HCT116 (cell line): Measurements from ENCODE around the gene CYB561D1.

Source experiments
- CEBPB ChIP-seq: IDR thresholded peaks from 2 replicates; pipeline ENCODE4 v1.6.1; 2012; ENCODE audit warnings: low read depth
- EZH2 ChIP-seq: fragments of 200-600 bp; sonication (generic); IDR thresholded peaks from 2 replicates; pipeline ENCODE4 v1.6.1; 2017; ENCODE audit warnings: antibody characterized with exemption, mixed run types
- EZH2phosphoT487 ChIP-seq: fragments of 200-600 bp; IDR thresholded peaks from 2 replicates; pipeline ENCODE4 v1.6.1; 2018; ENCODE audit warnings: antibody characterized with exemption, borderline replicate concordance
- POLR2A ChIP-seq: IDR thresholded peaks from 2 replicates; pipeline ENCODE4 v1.7.0; 2011; ENCODE audit warnings: borderline replicate concordance; ENCODE audit not compliant: insufficient read depth, insufficient read length; ENCODE audit errors: extremely low read depth
- RAD21 ChIP-seq: IDR thresholded peaks from 2 replicates; pipeline ENCODE4 v1.6.1; 2012; ENCODE audit warnings: low read depth, mild to moderate bottlenecking
- SRF ChIP-seq: IDR thresholded peaks from 2 replicates; pipeline ENCODE4 v1.6.1; 2012; ENCODE audit warnings: low read depth
- ZNF274 ChIP-seq: fragments of 200-500 bp; sonication (Bioruptor generic); IDR thresholded peaks from 2 replicates; pipeline ENCODE4 v1.6.1; 2014; ENCODE audit warnings: mild to moderate bottlenecking, low read depth, low read length, inconsistent platforms
- TF ChIP-seq, protein P1 (sequence below), 3 experiments: fragments of 200-600 bp in 1 of 3; sonication (generic) in 1 of 3; IDR thresholded peaks in 2 of 3; conservative IDR thresholded peaks in 1 of 3; 2 replicates each; pipeline ENCODE4 v1.5.1; 2012 to 2017; ENCODE audit warnings: low read depth in 2 of 3, low read length in 2 of 3, antibody characterized with exemption in 1 of 3, borderline replicate concordance in 1 of 3, control low read depth in 1 of 3, mild to moderate bottlenecking in 1 of 3, mixed read lengths in 1 of 3, mixed run types in 1 of 3, moderate library complexity in 1 of 3; ENCODE audit not compliant: insufficient read depth in 1 of 3
- TF ChIP-seq, protein P2 (sequence below): IDR thresholded peaks from 2 replicates; pipeline ENCODE4 v1.6.1; 2012
- TF ChIP-seq, protein P3 (sequence below): IDR thresholded peaks from 2 replicates; pipeline ENCODE4 v1.6.1; 2012; ENCODE audit warnings: low read depth
- TF ChIP-seq, protein P4 (sequence below): IDR thresholded peaks from 2 replicates; pipeline ENCODE4 v1.6.1; 2011; ENCODE audit warnings: mild to moderate bottlenecking, low read length, moderate library complexity; ENCODE audit not compliant: insufficient replicate concordance; ENCODE audit errors: extremely low read depth

DNA sequence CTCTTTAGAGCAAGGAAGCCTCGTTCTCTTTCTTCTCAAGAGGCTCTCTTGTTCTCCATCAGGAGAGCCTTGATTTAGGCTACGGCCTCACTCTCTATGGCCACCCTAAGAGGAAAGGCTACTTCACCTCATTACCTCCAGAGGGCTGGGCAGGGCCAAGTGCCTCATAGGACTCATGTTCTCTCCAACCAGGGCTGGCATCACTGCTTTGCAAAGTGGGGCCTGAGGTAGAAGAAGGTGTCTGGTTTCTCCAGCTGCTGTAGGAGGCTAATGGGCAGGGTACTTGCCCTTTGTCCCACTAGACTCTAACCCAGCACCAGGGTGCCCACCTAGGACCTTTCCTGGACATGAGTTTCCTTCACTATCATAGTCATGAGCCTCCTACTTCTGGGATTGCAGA is 12.2 kb upstream of the CYB561D1 start:
- TF ChIP-seq, protein P1, sequence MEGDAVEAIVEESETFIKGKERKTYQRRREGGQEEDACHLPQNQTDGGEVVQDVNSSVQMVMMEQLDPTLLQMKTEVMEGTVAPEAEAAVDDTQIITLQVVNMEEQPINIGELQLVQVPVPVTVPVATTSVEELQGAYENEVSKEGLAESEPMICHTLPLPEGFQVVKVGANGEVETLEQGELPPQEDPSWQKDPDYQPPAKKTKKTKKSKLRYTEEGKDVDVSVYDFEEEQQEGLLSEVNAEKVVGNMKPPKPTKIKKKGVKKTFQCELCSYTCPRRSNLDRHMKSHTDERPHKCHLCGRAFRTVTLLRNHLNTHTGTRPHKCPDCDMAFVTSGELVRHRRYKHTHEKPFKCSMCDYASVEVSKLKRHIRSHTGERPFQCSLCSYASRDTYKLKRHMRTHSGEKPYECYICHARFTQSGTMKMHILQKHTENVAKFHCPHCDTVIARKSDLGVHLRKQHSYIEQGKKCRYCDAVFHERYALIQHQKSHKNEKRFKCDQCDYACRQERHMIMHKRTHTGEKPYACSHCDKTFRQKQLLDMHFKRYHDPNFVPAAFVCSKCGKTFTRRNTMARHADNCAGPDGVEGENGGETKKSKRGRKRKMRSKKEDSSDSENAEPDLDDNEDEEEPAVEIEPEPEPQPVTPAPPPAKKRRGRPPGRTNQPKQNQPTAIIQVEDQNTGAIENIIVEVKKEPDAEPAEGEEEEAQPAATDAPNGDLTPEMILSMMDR (IDR thresholded peaks at IDR 0.05 in 2 of 3, conservative IDR thresholded peaks at IDR 0.05 in 1 of 3; ENCODE audit: borderline replicate concordance in 1 of 3, insufficient read depth in 1 of 3, low read depth in 2 of 3, low read length in 2 of 3): no peak
- TF ChIP-seq EZH2phosphoT487 (no peak), EZH2 (no peak), RAD21 (no peak), CEBPB (no peak), ZNF274 (no peak), POLR2A (no peak), SRF (no peak)
- TF ChIP-seq, protein P2, sequence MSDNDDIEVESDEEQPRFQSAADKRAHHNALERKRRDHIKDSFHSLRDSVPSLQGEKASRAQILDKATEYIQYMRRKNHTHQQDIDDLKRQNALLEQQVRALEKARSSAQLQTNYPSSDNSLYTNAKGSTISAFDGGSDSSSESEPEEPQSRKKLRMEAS: no peak
- TF ChIP-seq, protein P3, sequence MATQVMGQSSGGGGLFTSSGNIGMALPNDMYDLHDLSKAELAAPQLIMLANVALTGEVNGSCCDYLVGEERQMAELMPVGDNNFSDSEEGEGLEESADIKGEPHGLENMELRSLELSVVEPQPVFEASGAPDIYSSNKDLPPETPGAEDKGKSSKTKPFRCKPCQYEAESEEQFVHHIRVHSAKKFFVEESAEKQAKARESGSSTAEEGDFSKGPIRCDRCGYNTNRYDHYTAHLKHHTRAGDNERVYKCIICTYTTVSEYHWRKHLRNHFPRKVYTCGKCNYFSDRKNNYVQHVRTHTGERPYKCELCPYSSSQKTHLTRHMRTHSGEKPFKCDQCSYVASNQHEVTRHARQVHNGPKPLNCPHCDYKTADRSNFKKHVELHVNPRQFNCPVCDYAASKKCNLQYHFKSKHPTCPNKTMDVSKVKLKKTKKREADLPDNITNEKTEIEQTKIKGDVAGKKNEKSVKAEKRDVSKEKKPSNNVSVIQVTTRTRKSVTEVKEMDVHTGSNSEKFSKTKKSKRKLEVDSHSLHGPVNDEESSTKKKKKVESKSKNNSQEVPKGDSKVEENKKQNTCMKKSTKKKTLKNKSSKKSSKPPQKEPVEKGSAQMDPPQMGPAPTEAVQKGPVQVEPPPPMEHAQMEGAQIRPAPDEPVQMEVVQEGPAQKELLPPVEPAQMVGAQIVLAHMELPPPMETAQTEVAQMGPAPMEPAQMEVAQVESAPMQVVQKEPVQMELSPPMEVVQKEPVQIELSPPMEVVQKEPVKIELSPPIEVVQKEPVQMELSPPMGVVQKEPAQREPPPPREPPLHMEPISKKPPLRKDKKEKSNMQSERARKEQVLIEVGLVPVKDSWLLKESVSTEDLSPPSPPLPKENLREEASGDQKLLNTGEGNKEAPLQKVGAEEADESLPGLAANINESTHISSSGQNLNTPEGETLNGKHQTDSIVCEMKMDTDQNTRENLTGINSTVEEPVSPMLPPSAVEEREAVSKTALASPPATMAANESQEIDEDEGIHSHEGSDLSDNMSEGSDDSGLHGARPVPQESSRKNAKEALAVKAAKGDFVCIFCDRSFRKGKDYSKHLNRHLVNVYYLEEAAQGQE: no peak
- TF ChIP-seq, protein P4, sequence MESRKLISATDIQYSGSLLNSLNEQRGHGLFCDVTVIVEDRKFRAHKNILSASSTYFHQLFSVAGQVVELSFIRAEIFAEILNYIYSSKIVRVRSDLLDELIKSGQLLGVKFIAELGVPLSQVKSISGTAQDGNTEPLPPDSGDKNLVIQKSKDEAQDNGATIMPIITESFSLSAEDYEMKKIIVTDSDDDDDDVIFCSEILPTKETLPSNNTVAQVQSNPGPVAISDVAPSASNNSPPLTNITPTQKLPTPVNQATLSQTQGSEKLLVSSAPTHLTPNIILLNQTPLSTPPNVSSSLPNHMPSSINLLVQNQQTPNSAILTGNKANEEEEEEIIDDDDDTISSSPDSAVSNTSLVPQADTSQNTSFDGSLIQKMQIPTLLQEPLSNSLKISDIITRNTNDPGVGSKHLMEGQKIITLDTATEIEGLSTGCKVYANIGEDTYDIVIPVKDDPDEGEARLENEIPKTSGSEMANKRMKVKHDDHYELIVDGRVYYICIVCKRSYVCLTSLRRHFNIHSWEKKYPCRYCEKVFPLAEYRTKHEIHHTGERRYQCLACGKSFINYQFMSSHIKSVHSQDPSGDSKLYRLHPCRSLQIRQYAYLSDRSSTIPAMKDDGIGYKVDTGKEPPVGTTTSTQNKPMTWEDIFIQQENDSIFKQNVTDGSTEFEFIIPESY: no peak
